GM12891 (cell line): Measurements from ENCODE around the gene LAG3.

Source experiments
- POLR2A ChIP-seq: IDR thresholded peaks from 2 replicates; pipeline ENCODE4 v1.6.1; 2011; ENCODE audit warnings: low read depth, low read length, control low read depth
- POLR2AphosphoS5 ChIP-seq: IDR thresholded peaks from 2 replicates; pipeline ENCODE4 v1.6.1; 2011; ENCODE audit warnings: low read depth, low read length, control low read depth
- POU2F2 ChIP-seq: IDR thresholded peaks from 2 replicates; pipeline ENCODE4 v1.6.1; 2011; ENCODE audit warnings: low read depth, mild to moderate bottlenecking, control low read depth, low read length, moderate library complexity
- SPI1 ChIP-seq: IDR thresholded peaks from 2 replicates; pipeline ENCODE4 v1.6.1; 2011; ENCODE audit warnings: low read depth, low read length, control low read depth
- TAF1 ChIP-seq: IDR thresholded peaks from 2 replicates; pipeline ENCODE4 v1.6.1; 2011; ENCODE audit warnings: low read depth, low read length, control low read depth

GRCh38 chr12:6777386-6777785 lies 5.1 kb downstream of the LAG3 start:
- no peak for TF ChIP-seq POLR2AphosphoS5
- no peak for TF ChIP-seq POLR2A
- TF ChIP-seq TAF1: no peak
- TF ChIP-seq POU2F2: no peak
- TF ChIP-seq SPI1: no peak
